KOPT-K1 (cell line): ENCODE data around the gene DEFB118.

Experiments
- H3K27ac ChIP-seq: fragments of 200-600 bp; sonication (generic); 2 replicates; pipeline ENCODE4 v1.5.1; 2016; ENCODE audit warnings: antibody characterized with exemption, mild to moderate bottlenecking, low read depth, low read length; ENCODE audit not compliant: poor library complexity, severe bottlenecking
- H3K36me3 ChIP-seq: fragments of 200-600 bp; sonication (generic); 2 replicates; pipeline ENCODE4 v1.5.1; 2017; ENCODE audit warnings: antibody characterized with exemption, mild to moderate bottlenecking, low read length, moderate library complexity; ENCODE audit not compliant: insufficient read depth
- H3K9me3 ChIP-seq: fragments of 200-600 bp; sonication (generic); 2 replicates; pipeline ENCODE4 v1.5.1; 2017; ENCODE audit warnings: antibody characterized with exemption, low read length, mild to moderate bottlenecking; ENCODE audit not compliant: insufficient read depth, poor library complexity, severe bottlenecking

DEFB118 gene

DNA sequence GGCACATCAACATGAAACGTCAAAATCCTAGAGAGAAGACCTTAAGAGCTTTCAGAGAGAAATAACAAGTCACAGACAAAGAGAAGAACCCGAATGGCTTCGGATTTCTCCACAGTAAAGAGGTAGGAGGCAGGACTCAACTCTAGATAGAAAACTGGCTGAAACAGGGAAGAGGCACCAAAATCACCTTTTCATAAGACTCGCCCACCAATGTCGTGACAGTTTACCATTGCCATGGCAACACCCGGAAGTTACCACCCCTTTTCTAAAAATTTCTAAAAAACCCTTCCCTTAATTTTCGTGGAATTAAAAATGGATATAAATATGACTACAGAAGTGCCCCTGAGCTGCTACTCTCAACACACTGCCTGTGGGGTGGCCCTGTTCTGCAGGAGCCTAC, 49.9 kb downstream of the DEFB118 start:
- no peak overlapping the region for H3K27ac ChIP-seq
- H3K9me3 ChIP-seq = no peaks in the 10 kb centered on the region
- no peaks in the 10 kb centered on the region for H3K36me3 ChIP-seq
